Glomerular visceral epithelial cell (primary cell): Measurements from ENCODE around the gene CNTNAP5.

Experiments used
- DNase-seq: peaks from one replicate; pipeline ENCODE4 v3.0.0-alpha.2; 2016; ENCODE audit errors: extremely low spot score

Gene CNTNAP5

DNA sequence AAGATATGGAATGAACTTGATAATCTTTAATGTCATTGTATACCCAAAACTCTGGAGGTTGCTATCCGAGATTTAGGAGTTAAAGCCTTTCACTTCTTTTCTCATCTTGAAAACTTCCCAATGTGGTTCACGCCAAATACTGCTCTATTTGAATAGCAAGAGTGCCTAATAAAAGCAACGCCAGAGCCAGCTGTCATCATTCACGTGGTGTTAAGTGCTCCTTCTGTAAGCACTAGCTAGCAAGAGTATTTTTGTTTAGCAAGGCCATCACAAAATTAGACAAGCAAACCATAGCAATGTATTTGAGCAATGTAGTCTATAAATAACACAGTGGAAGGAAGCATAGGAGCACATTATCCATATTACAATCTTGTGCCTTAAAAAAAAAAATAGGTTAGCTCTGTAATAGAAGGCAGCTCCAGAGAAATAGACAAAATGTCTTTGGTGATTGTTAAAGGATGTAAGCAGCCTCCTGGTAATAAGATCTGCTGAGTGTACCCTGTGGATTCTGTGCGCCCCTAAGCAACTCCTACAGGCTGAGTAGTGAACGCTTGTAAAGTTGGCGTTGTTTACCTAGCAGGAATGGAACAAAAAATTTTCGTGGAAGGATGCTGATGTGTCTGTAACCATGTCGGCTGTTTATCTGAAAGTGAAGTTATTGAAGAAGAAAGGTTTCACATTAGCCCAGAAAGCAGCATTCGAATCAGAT is 518.0 kb downstream of the CNTNAP5 start:
- DNase-seq = no peak

- no peak for DNase-seq
These were observed 522.6 kb downstream of the CNTNAP5 start for GRCh38 chr2:124547700-124548099.

DNA sequence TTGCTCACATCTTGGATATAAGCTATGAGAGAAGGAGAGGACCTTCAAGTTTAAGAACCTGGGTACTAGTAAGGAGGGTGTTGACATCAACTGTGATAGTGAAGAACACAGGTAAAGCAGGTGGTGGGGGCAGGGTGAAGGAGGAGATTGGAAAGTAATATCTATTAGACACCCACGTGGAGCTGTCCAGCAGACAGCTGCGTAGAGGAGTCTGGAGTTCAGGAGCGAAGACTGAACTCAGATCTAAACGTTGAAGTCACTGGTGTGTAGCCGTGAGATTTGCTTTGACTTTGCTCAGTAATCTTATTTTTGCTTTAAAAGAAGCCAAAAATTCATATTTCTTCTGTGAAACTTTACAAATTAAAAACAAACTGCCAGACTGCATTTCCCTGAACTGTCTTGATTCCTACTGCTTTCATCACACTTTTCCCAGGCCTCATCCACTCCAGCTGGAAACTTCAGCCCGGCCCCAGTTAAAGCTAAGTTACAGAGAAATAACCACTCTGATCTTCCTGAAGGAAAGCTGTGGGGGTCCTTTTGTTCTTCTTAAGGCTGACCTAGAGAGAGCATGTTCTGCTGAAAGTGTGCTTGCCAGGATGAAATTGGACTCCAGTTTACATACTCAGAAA is 533.3 kb downstream of the CNTNAP5 start:
- DNase-seq = no peak

DNA sequence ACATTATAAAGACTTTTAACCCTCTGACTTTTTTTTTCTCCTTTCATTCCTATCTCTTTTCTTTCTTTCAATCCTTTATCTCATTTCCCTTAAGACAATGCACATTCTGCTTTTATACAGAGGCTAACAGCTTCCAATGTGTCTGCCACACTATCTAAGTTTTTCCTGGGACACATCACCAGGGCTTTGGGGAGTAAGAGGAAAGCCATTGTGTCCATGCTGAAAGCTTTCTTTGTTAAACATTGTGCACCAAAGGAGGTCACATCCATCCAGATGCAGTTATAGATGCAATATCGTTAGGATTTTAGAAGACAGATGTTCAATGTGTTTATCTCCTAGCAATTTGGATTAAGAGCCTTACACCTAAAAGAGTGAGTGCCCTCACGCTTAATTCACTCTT is 534.1 kb downstream of the CNTNAP5 start:
- no peak for DNase-seq

GRCh38 chr2:124560592-124561112 is 535.6 kb downstream of the CNTNAP5 start:
- no peak for DNase-seq

GRCh38 chr2:124561486-124561885 is 536.4 kb downstream of the CNTNAP5 start:
- no peak for DNase-seq

DNA sequence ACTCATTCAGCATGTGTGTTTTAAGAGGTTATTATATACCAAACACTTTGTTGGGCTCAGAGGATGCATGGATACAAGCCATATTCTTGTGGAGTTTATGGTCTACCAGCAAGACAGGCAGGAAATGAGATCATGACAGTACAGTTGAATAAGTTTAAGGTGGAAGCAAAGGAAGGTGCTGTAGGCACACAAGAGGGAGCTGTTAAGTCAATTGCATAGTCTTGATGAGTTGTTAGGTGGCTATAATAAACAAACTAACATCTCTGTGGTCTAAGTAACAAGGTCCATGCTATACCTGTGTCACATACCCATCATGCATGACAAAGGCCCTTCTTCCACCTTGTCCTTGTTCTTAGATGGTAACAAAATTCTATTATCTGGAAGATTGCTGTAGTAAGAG is 538.3 kb downstream of the CNTNAP5 start:
- DNase-seq = no peak

GRCh38 chr2:124566518-124566970 is 541.5 kb downstream of the CNTNAP5 start:
- no peak for DNase-seq

DNA sequence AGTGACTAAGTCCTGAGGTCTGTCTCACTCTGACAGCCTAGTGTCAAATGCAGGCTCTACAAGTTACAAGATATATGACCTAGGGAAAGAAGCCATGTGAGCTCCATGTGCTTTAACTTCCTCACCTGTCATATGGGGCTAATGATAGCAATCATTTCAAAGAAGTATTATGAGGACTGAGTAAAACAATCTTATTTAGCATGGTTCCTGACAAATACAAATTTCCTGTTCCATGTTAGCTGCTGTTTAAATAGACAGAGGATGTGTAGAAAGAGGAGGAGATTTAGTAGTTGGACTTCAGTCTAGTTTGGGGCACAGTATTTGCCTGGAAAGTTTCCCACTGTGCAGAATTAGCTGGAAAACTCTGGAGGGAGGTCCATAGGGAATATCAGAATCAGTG is 545.8 kb downstream of the CNTNAP5 start:
- DNase-seq = no peak

GRCh38 chr2:124571836-124572235 is 546.7 kb downstream of the CNTNAP5 start:
- no peak for DNase-seq

DNA sequence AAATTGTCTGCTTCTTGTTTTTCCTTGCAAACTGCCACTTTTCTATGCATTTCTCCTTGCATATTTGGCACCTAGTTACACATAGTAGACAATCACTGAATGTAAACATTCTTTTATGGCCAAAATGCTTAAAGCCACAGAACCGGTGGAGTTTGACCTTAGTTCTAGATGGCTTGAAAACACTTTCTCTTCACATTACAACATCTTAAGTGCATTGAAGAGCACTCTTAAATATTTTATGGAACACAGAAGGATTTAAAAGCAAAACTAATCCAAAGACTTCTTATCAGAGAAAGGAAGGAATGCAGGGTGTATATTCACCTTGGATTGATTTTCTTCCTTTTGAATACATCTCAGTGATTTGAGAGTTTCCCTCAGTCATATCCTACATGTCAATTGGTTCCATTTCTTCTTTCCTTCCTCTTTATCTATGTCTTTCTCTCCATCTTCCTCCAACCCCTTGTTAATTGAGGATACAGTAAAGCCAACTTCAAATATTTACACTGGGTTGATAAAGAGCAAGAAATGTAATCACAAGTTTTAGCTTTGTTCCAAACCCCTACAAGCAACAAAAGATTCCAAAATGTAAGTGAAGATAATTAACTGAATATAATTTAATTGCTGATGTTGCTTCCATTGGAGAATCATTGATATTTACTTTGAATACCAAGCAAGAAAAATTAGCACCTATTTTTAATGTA is 548.0 kb downstream of the CNTNAP5 start:
- no peak for DNase-seq

- DNase-seq = no peak
These were observed 550.4 kb downstream of the CNTNAP5 start for GRCh38 chr2:124575497-124575896.

DNA sequence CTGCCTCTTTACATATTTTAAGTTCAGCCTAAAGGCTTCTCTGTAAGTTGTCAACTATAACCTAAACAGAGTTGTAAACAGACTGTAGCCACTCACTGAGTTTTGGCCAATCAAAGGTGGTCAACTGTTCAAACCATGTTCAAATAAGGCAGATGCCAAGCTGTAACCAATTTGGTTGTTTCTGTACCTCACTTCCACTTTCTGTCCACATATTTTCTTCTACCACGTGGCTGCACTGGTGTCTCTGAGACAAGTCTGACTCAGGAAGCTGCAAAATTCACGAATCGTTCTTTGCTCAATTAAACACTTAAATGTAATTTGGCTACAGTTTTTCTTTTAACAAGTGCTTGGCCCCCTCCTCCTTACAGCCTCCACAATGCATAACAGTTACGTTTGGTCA is 555.2 kb downstream of the CNTNAP5 start:
- DNase-seq = no peak

DNA sequence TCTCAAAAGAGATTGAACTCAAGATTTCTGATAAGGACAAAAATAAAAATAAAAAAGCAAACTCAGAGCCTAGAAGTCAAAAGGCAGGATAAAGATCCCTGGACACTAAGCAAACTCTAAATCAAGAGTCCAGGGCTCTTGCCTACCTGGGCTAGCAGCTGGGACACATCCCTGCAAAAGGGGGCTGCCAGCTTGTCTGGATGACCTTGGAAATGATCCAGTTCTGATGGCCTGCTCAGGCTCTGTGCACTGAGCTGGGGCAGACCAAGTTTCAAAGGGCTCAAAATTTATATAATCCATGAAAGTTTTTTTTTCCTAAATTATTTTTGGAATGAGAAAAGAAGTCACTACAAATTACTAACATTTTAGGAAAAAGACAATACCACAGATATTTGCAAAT is 557.3 kb downstream of the CNTNAP5 start:
- no peak for DNase-seq

- no peak for DNase-seq
These were observed 559.5 kb downstream of the CNTNAP5 start for GRCh38 chr2:124584615-124585014.

DNA sequence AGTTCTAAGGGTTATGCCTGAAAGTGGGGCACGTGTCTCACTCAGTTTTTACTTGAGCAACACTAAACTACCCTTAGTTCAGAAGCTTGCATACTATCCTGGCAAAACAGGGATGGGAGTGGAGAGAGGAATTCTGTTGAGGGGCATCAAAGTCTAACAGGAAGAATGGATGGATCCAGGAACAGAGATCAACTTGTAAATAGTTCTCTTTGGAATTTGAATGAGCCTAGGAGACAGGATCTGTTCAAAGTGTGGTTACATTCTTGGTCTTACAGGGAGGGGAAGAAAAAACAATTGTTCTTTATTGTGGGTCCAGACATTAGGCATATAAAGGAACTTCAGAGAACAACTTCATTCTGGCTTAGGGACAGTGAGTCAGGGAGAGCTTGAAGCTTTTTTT is 560.2 kb downstream of the CNTNAP5 start:
- no peak for DNase-seq

- DNase-seq = no peak
These were observed 561.1 kb downstream of the CNTNAP5 start for GRCh38 chr2:124586210-124586609.

GRCh38 chr2:124586835-124587234 is 561.7 kb downstream of the CNTNAP5 start:
- DNase-seq = no peak

GRCh38 chr2:124589971-124590370 is 564.9 kb downstream of the CNTNAP5 start:
- DNase-seq = no peak

DNA sequence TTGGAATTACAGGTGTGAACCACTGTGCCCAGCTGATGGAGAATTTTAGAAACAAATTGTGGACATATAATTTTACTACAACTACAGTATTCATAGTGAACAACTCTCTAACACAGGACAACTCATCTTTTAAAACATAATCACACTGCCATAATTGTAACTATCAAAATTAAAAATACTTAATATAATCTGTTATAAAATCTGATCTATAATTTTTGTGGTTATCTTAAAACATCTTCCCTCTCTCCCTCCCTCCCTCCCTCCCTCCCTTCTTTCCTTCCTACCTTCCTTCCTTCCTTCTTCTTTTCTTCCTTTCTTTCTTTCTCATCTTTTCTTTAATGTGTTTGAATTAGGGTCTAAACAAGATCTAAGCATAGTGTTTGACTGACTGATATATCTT is 577.7 kb downstream of the CNTNAP5 start:
- DNase-seq = no peak

- no peak for DNase-seq
These were observed 579.9 kb downstream of the CNTNAP5 start for GRCh38 chr2:124604940-124605339.

DNA sequence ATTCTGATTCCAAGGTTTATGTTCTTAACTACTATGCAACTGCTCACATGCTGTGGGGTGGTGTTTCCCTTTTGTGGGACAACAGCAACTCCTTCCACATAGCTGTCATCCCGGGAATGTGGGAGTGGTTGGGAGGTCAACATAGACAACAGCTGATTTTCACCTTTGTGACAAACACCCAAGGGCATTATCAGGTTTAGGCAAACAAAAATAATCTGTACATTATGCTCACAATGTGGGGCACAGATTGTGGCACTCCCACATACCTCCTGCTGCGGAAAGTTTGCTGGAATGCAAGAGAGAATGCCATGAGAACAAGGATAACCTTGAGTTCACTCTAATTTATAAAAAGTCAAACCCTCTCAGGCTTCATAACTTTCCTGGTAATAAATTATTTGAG is 582.6 kb downstream of the CNTNAP5 start:
- DNase-seq = no peak

- DNase-seq = no peak
These were observed 584.6 kb downstream of the CNTNAP5 start for GRCh38 chr2:124609667-124610066.
